Measurements from ENCODE around the gene DCP1A. TPM values are rescaled to one million over a fixed set of nuclear protein-coding genes. Genes with fewer than 3 reads are reported as not detected.
"Not testable (repeated sequence)": the region's sequence is repeated elsewhere in the genome, so short reads cannot be mapped to it uniquely, and the experiment has no call there.

Gene DCP1A
- total and polyA plus RNA-seq, 2 donors (not counting 3 experiments of a cell fraction or from before 2014, with no cell fraction given): 32.3 to 38.0 TPM

DNA sequence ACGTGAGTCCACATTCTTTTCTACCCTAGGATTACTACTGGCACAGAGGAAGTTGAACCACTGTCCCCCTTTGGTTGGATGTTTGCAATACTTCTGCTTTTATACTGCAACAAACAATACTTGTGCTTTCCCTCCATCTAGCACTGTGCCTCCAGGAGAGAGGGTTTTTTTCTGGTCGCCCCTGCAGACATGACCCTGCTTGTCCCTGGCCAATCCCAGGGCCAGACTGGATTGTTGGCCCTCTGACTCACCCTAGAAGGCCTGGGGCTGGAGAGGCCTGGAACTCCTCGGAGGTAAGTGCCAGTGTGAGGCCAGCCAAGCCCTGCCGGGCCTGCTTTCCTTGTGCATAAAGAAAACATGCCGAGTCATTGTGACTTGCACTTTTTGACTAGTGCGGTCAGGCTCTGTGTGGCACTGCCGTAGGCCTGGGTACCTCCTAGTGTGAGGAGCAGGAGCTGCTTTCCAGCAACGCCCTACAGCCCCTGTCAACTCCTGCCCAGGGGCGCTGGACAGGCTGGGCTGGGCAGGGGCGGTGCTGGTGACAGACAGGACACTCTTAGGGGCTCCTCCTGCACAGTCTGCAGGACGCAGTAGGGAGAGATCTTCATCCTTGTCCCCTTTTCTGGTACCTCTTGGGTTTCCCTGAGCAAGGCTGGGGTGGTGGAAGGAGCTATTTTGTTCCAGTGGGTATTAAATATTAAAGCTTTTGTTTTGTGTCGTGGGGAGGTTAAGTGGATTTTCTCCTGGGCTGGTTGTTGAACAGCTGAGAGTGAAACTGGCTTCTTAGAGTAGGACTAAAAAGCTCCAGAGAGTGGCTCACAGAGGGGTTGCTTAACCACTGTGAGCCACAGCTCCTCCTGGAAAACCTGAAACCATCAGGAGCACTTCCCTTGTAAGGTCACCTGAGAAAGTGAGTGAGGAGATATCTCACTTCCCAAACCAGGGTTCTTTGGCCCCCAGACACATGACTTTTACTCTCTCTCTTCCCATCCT lies 77.2 kb downstream of the DCP1A start:
- ChIA-PET POLR2A (no interaction called here), CTCF (interaction anchor here (0.8 to 1.3 kb wide), 3 partner anchors 11 to 34 kb away, joined by 3 to 4 read pairs (median 3); no protein-coding TSS in a partner anchor)
- Histone ChIP-seq H3K9ac (replicated peaks; ENCODE audit: extremely low read depth, insufficient read depth, low read length) (peak overlapping the region; percentile 66), H3K4me3 (replicated peaks in 1 of 3; ENCODE audit: insufficient read depth in 1 of 3, low read depth in 1 of 3, low read length in 3 of 3) (no peak overlapping the region), H3K9me3 (replicated peaks; ENCODE audit: control insufficient read depth, insufficient read depth, low read length) (no peaks in the 10 kb centered on the region), H3K36me3 (ENCODE audit: control insufficient read depth in 2 of 2, extremely low read depth in 1 of 2, insufficient read depth in 2 of 2, low read length in 2 of 2) (no peaks in the 10 kb centered on the region), H3K79me2 (ENCODE audit: control insufficient read depth, insufficient read depth, low read length) (no peaks in the 10 kb centered on the region), H3K4me2 (ENCODE audit: insufficient read depth, low read length) (no peak overlapping the region), H3K27ac (ENCODE audit: insufficient read depth, low read depth, low read length) (peak overlapping the region; percentile 96), H4K20me1 (replicated peaks; ENCODE audit: control insufficient read depth, extremely low read depth, insufficient read depth, low read length) (no peaks in the 10 kb centered on the region), H3K4me1 (ENCODE audit: control insufficient read depth, extremely low read depth, insufficient read depth, low read length) (peaks cover 13% of the 10 kb centered on the region), H3K9me1 (replicated peaks; ENCODE audit: control insufficient read depth, extremely low read depth, insufficient read depth, low read length) (no peaks in the 10 kb centered on the region), H3K27me3 (ENCODE audit: control insufficient read depth in 2 of 2, insufficient read depth in 2 of 2, low read length in 2 of 2) (no peaks in the 10 kb centered on the region), H2AFZ (ENCODE audit: low read depth, low read length) (peak overlapping the region; percentile 56)
- intact Hi-C loops (cut with micrococcal nuclease): loop anchor here (1.0 kb wide), 2 partner anchors 14 to 32 kb away; partner anchors contain the start of gene TKT
- DNase-seq (ENCODE audit: low read depth, low spot score) (peak; percentile 90), FAIRE-seq (peak; percentile 98)
- BruUV-seq (replicated peaks): TSS peak; percentile 89
- peak; percentile 63 for TF ChIP-seq POLR2AphosphoS5 (IDR thresholded peaks at IDR 0.05; ENCODE audit: insufficient read depth, low read depth, low read length)
- TF ChIP-seq EZH2 (IDR thresholded peaks at IDR 0.05; ENCODE audit: borderline replicate concordance, low read depth, low read length, severe bottlenecking): no peak
- peak; percentile 66 for TF ChIP-seq FOS (IDR thresholded peaks at IDR 0.05; ENCODE audit: borderline replicate concordance, insufficient read depth, low read length)
- dilution Hi-C loops (cut with MboI; ENCODE audit: extremely low pct_ligation_motif_present, low sequenced_read_pairs): no loop called here

GRCh38 chr3:53269193-53269592 lies 78.2 kb downstream of the DCP1A start:
- H4K20me1 ChIP-seq (replicated peaks; ENCODE audit: control insufficient read depth, extremely low read depth, insufficient read depth, low read length); H3K79me2 ChIP-seq (ENCODE audit: control insufficient read depth, insufficient read depth, low read length); FAIRE-seq; H2AFZ ChIP-seq (ENCODE audit: low read depth, low read length); POLR2A ChIA-PET; dilution Hi-C loops (cut with MboI; ENCODE audit: extremely low pct_ligation_motif_present, low sequenced_read_pairs); H3K36me3 ChIP-seq (ENCODE audit: control insufficient read depth in 2 of 2, extremely low read depth in 1 of 2, insufficient read depth in 2 of 2, low read length in 2 of 2); H3K4me3 ChIP-seq (replicated peaks in 1 of 3; ENCODE audit: insufficient read depth in 1 of 3, low read depth in 1 of 3, low read length in 3 of 3); H3K9me1 ChIP-seq (replicated peaks; ENCODE audit: control insufficient read depth, extremely low read depth, insufficient read depth, low read length); intact Hi-C loops (cut with micrococcal nuclease); DNase-seq (ENCODE audit: low read depth, low spot score); H3K27me3 ChIP-seq (ENCODE audit: control insufficient read depth in 2 of 2, insufficient read depth in 2 of 2, low read length in 2 of 2); H3K9me3 ChIP-seq (replicated peaks; ENCODE audit: control insufficient read depth, insufficient read depth, low read length); H3K9ac ChIP-seq (replicated peaks; ENCODE audit: extremely low read depth, insufficient read depth, low read length); BruUV-seq (replicated peaks); H3K4me2 ChIP-seq (ENCODE audit: insufficient read depth, low read length): not testable (repeated sequence)
- peaks cover 13% of the 10 kb centered on the region for H3K4me1 ChIP-seq (ENCODE audit: control insufficient read depth, extremely low read depth, insufficient read depth, low read length)
- CTCF ChIA-PET: interaction anchor here (1.3 kb wide), 1 partner anchor 24 kb away, joined by 3 read pairs; no protein-coding TSS in a partner anchor
- H3K27ac ChIP-seq (ENCODE audit: insufficient read depth, low read depth, low read length): peak overlapping the region; percentile 96

Data from endothelial cell of umbilical vein (primary cell).